ENCODE data around the gene NAA38.

The NAA38 gene

DNA sequence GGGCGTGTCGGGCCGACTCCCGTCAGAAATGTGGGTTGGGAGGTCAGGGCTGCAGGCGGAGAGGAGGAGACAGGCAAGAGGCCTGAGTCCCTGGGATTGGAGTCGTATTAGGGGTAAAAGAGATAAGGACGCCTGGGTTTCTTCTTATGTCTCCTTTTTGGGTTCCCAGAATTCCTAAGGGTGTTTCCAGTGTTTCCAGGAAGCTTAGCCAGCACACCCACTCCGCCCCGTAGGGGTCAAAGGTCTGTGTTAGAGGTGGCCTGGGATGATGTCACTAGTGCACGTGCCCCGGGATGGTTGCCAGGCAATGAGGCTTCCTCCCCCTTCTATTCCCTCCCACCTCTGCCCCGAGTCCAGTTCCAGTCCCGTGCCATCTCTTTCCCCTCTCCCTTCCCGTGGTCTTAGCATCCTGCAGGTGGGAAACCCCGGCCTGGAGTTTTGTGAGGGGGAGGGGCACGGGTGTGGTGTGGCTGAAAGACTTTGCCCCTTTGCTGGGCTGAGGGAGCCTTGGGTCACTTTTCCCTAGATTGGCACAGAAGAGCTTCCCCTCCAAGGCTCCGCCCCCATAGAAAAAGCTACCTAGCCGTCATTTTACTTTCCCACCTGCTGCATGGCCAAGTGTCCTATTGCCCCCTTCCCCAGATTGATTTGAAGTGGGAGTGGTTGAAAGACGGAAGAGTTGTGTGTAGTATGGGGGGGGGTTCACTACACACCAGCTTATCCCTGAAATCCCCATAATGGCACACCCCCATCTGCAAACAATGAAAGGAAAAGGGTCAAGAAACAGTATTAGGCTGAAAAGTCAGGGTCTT, 20.6 kb downstream of the NAA38 start:
- peak; percentile 96 to 97 for DNase-seq
- TF ChIP-seq POLR2A (IDR thresholded peaks at IDR 0.05; ENCODE audit: low read length), result no peak
- TF ChIP-seq GATA1 (IDR thresholded peaks at IDR 0.05; ENCODE audit: low read depth, low read length), result no peak

DNA sequence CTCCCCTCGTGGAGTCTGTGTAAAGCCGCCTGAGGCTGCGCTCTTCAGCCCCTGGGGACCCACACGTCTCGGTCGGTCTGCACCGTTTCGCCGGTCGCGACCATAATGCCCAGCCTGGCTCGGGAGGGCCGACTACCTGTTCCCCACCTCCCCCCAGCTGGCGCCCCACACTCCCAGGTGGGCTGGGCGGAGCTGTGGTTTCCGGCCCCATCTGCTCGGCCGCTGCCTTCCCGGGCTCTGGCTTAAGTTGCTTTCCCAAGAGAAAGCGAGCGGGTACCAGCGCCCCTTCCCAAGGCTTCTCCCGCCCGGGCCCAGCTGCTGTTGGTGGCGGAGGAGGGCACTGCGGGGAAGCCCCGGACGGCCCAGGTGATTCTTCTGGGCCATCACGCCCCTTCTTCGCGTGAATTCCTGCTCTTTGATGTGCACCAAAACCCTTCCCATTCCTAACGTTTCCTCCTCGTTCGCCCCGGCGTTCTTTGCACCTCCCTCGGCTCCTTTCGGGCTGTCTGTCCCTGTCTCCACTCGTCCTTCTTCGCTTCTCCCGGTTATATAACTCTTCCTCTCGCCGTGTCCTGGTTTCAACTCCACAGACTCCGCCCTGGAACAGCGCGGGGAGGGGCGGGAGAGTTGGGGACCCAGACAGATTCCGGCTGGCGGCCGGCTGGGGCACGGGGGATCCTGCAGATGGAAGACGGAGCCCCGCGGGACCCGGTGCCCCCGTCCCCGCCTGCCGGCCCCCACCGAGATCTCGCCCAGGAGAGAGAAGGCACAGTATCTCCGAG, 21.4 kb downstream of the NAA38 start:
- no peak for DNase-seq
- TF ChIP-seq POLR2A (IDR thresholded peaks at IDR 0.05; ENCODE audit: low read length) (peak; percentile 28), GATA1 (IDR thresholded peaks at IDR 0.05; ENCODE audit: low read depth, low read length) (no peak)

- DNase-seq, result peak; percentile 95 to 96
- TF ChIP-seq GATA1 (IDR thresholded peaks at IDR 0.05; ENCODE audit: low read depth, low read length) (no peak), POLR2A (IDR thresholded peaks at IDR 0.05; ENCODE audit: low read length) (peak; percentile 63)
Measured at GRCh38 chr17:7834957-7835813, 22.2 kb downstream of the NAA38 start.

- DNase-seq, result peak; percentile 68 to 77
- no peak for TF ChIP-seq GATA1 (IDR thresholded peaks at IDR 0.05; ENCODE audit: low read depth, low read length)
- no peak for TF ChIP-seq POLR2A (IDR thresholded peaks at IDR 0.05; ENCODE audit: low read length)
Measured at GRCh38 chr17:7834542-7834956, 22.8 kb downstream of the NAA38 start.

DNA sequence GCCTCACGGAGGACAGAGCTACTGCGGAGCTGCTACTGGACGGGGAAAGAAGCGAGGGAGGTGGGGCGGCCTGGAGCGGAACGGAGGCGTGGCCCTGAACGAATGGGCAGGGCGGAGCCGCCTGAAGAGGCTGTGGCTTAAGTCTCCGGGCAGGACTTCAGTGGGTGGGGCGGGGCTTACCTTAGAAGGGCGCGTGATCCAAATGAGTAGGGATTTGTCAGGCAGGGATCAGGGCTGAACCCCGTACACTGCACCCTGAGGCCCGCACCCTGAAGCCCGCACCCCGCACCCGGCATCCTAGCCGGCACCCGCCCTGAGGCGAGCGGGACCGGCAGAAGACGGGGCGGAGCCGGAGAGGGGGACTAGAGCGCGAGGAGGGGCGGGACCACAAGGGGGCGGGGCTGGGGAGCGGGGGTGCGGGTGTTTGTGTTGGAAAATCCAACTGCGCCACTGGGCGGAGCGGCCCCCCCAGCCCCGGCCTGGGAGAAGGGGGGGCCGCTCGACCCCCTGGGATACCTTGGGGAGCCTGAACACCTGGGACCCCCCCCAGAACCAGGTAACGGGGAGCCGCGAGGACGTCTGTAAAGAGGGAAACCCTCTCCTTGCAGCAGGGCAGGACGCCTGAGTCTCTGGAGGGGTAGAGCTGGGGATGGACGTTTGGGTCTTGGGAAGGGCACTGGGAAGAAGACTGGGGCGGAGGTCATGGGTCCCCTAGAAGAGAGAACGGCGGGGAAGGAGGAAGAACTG, 23.4 kb downstream of the NAA38 start, which contains the start of gene KDM6B:
KDM6B (plus strand) TSS at position 423 of the 747 bp plus-strand sequence. CDS start 11,338 bp downstream, outside the sequence.
- no peak for TF ChIP-seq POLR2A (IDR thresholded peaks at IDR 0.05; ENCODE audit: low read length)
- no peak for TF ChIP-seq GATA1 (IDR thresholded peaks at IDR 0.05; ENCODE audit: low read depth, low read length)
- peak; percentile 92 to 94 for DNase-seq

DNA sequence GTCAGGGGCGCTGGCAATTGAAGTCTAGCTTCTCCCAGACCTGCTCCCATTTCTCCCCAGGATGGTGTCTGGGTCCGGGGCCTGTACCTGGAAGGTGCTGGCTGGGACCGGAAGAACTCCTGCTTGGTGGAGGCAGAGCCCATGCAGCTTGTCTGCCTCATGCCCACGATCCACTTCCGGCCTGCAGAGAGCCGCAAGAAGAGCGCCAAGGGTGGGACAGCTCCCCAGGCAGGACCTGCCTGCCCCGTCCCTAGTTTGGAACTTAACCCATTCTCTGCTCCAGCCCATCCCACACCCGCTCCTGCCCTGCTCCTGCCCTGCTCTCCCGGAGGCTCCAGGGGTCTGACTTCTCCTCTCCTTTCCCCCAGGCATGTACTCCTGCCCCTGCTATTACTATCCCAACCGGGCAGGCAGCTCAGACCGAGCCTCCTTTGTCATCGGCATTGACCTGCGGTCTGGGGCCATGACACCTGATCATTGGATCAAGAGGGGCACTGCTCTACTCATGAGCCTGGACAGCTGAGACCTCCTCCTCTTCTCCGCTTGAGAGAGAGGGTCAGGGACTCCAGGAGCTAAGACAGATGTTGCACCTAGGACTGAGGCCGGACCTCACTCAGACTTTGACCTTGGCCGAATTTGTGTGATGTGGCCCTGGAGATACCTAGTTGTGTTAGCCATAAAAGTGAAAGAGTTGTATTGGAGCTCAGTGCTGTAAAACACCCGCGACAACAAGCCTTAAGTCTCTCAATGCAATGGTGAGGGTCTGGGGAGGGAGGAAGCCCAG, 24.2 kb downstream of the NAA38 start:
- TF ChIP-seq POLR2A (IDR thresholded peaks at IDR 0.05; ENCODE audit: low read length) (no peak), GATA1 (IDR thresholded peaks at IDR 0.05; ENCODE audit: low read depth, low read length) (no peak)
- DNase-seq, result no peak

DNA sequence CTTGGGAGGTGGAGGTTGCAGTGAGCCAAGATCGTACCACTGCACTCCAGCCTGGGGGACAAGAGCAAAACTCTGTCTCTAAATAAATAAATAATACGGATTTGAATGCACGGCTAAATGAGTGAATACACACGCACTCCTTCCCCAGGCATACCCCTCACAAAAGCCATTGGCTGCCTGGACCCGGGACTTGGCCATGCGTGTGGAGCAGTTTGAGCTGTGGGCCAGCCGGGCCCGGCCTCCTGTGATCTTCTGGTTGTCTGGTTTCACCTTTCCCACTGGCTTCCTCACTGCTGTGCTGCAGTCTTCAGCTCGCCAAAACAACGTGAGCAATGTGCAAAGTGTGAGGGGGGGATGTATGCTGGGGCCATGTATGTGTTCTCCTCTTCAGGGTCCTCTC, 24.9 kb downstream of the NAA38 start:
- no peak for DNase-seq
- TF ChIP-seq GATA1 (IDR thresholded peaks at IDR 0.05; ENCODE audit: low read depth, low read length) (no peak), POLR2A (IDR thresholded peaks at IDR 0.05; ENCODE audit: low read length) (no peak)

- no peak for TF ChIP-seq POLR2A (IDR thresholded peaks at IDR 0.05; ENCODE audit: low read length)
- TF ChIP-seq GATA1 (IDR thresholded peaks at IDR 0.05; ENCODE audit: low read depth, low read length), result no peak
- DNase-seq, result no peak
Measured at GRCh38 chr17:7831233-7831632, 26.1 kb downstream of the NAA38 start.

GRCh38 chr17:7830616-7831015, 26.7 kb downstream of the NAA38 start:
- TF ChIP-seq POLR2A (IDR thresholded peaks at IDR 0.05; ENCODE audit: low read length) (no peak), GATA1 (IDR thresholded peaks at IDR 0.05; ENCODE audit: low read depth, low read length) (no peak)
- DNase-seq, result no peak

DNA sequence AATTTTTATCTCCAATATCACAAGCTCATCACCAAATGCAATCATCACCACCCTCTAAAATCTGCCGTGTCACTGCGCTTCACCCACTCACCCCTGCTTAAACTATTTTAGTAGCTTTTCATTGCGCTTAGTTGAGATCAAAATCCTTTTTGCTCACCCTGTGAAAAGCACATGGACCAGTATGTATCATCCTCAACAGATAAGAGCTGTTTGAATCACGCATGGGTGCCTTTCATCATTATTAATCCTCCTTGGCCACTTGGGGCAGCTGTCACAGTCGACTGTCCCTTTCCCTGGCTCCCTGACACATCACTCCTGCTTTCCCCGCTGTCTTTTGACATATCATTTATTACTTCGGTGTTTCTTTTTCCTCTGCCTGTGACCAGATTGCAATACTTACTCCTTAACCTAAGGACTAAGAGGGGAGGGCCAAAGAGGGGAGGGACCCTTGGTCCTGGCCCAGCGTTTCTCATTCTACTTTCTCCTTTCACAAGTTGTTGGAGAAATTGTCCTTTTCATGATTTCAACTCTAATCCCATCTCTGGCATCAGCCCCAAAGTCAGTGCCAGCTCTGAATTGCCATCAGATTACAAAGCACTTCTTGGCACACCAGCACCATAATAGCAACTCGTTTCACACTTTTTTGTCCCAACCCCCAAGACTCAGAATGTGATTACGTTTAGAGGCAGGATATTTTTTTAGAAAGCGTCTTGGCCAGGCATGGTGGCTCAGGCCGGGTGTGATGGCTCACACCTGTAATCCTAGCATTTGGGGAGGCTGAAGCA, 32.0 kb downstream of the NAA38 start:
- no peak for TF ChIP-seq GATA1 (IDR thresholded peaks at IDR 0.05; ENCODE audit: low read depth, low read length)
- TF ChIP-seq POLR2A (IDR thresholded peaks at IDR 0.05; ENCODE audit: low read length), result no peak
- peak; percentile 20 to 61 for DNase-seq

- no peak for TF ChIP-seq POLR2A (IDR thresholded peaks at IDR 0.05; ENCODE audit: low read length)
- no peak for TF ChIP-seq GATA1 (IDR thresholded peaks at IDR 0.05; ENCODE audit: low read depth, low read length)
- no peak for DNase-seq
Measured at GRCh38 chr17:7824021-7824924, 33.1 kb downstream of the NAA38 start.
